ENCODE data around the gene KLHL29. TPM values are rescaled to one million over a fixed set of nuclear protein-coding genes. Genes with fewer than 3 reads are reported as not detected.
A peak's percentile ranks its signal among the peaks of the same experiment; 100 is the strongest.

KLHL29 gene
- total RNA-seq, 1 donor from 2014 or later, result 22.3 TPM

DNA sequence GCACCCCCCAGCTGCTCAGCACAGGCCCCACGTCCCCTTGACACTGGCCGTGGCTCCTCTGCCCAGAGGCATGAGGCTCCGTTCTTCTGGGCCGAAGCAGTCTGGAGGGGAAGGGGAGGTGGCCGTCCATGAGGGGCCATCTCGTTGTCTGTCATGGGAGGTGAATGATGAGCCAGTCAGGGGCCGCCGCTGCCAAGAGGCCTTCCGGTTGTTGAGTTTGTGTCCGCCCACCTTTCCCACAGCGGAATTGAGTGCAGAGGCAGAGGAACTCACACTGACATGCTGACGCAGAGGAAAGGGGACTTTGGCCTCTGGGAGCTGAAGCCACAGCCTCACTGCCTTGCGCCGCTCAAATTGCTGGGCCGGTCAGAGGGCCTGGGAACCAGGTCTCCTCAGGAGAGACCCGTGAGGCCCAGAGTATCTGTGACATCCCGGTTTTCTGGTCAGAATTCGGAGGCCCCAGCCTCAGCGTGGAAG lies 273.5 kb downstream of the KLHL29 start:
- DNase-seq (ENCODE audit: low spot score), result peak; percentile 48

DNA sequence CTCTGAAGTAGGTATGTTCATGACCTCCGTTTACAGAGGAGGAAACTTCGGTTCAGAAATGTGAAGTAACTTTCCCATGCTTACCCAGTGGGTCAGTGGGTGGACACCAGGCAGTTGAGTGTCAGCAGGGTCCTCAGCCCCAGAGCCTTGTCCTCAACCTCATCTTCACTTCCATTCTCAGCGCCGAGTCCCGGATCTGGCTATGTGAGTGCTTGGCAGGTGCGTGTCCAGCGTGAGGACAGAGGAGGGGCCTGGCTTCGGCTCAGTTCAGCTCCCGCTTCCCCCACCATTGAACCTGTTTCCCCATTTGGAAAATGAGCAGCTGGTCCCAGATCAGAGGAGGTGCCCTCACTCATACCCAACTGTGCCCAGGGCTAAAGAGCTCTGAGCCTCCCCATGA lies 274.3 kb downstream of the KLHL29 start:
- no peak for DNase-seq (ENCODE audit: low spot score)

DNA sequence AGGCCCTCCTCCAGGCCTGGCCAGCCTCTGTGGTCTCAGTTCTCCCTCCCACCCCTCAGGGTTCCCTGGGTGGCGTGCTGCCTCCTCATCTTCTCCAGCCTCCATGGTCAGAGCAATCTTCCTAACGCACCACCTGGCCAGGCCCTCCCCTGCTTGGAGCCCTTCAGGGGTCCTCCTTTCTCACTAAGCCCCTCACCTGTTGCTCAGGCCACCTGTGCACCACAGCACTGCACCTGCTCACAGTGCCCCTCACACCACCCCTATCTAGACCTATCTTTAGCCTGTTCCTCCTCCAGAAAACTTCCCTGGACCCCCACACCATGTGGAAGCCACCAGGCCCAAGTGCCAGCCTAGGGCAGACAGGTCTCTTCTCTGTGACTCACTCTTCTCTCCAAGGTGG lies 274.8 kb downstream of the KLHL29 start:
- no peak for DNase-seq (ENCODE audit: low spot score)

DNA sequence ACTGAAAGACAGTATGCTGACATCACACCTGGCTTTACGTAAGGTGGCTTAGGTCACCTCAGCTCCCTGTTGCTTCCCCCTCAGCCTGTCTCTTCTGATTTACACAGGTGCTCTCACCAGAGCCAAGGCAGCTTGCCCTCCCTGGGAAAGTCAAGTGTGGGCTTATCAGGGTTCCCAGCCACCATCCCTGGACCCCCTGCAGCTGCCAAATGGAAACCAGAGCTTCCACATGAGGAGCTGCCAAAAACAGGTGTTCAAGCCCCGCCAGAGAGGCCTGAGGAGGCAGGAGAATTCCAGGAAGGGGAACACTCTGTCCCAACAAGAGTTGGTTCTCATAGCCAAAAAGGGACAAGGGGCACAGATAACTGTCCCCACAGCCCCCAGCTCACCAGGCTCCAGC lies 275.3 kb downstream of the KLHL29 start:
- DNase-seq (ENCODE audit: low spot score), result no peak

DNA sequence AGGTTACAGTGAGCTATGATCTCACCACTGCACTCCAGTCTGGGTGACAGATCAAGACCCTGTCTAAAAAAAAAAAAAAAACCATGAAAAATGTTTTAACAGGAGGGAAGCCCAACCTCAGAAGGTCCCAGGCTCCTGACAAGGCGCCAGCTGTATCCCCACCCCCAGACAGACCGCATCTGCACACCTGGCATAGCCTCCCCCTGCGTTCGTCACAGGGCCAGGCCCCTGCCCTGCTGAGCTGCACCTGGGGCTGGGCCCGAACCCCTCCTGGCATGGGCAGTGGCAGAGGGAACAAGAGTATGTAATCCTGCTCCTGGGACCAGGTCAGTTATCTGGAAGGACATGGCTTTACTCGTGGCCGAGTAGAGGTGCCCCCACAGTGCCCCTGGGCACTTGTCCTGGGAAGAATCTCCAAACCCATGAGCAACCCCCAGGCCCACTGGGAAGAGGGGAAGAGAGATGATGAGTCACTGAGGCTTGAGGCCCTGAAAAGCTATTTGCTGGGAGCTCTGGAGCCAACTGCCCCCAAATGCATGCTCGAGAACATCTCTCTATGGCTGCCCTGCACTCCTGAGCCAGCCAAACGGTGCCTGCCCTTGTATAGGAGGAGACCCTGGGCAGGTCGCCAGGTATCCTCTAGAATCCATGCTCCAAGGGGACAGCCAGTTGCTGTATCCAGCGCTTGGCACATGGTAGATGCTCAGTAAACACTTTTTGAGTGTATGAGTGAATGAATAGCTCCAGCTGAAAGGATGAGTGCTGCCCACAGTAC lies 276.5 kb downstream of the KLHL29 start:
- no peak for DNase-seq (ENCODE audit: low spot score)

DNA sequence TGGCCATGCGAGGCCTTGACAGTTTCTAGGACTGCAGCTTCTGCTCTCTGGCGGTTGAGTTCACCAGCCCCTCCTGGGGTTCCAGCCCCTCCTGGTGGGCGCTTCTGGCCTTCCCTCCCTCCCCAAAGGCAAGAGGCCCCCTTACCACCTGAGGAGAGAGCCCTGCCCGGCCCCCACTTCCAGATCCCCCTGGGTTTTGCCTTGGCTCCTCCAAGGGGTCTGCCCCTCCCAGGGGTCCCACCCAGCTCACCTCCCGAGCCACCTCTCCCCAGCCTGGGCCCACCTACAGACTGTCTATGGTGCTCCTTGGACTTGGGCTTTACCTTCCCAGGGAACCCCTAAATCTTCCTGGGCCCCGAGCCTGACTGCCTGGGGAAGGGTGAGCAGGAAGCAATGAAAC lies 277.5 kb downstream of the KLHL29 start:
- DNase-seq (ENCODE audit: low spot score), result no peak

DNA sequence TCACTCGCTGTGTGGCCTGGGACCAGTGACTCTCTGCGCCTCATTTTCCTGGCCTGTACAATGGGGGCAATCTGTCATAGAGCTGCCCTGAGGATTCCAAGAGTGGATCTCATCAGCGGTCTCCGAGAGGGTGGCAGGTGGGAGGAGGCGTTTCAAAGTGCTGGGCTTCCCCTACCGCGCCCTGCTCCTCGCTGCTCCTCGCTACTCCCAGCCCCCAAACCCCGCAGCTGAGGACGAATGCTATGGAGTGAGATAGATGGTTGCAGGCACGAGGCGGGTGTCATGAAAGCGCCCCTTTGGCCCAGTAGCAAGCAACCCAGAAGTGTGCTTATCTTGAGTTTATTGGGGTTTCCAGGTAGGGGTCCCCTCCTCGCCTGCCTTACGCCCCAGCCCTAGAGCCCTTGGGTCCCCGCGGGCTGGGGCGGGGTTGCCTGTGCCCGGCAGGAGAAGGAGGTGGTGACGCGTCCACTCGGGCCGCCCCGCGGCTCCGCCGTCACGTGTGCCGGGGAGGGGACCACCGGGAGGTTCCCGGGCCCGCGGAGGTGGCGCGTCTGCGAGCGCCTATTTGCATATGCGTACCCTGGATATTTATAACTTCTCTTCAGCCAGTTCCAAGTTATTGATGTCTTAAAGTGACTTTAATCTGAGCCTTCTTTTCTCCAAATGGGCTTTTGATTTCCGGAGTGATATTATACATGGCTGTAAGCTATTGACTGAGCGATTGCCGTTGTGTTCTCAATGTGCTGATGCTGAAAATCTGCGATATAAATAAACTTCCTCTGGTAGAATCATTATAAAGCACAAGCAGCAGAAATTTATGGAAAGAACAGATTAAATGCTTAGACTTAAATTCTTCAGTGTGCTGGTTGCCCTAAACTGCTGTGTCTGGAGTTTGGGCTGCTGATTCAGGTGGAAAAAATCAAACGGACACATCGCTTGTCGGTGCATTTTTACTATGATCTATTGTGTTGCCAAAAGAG lies 278.3 kb downstream of the KLHL29 start:
- DNase-seq (ENCODE audit: low spot score), result no peak

DNA sequence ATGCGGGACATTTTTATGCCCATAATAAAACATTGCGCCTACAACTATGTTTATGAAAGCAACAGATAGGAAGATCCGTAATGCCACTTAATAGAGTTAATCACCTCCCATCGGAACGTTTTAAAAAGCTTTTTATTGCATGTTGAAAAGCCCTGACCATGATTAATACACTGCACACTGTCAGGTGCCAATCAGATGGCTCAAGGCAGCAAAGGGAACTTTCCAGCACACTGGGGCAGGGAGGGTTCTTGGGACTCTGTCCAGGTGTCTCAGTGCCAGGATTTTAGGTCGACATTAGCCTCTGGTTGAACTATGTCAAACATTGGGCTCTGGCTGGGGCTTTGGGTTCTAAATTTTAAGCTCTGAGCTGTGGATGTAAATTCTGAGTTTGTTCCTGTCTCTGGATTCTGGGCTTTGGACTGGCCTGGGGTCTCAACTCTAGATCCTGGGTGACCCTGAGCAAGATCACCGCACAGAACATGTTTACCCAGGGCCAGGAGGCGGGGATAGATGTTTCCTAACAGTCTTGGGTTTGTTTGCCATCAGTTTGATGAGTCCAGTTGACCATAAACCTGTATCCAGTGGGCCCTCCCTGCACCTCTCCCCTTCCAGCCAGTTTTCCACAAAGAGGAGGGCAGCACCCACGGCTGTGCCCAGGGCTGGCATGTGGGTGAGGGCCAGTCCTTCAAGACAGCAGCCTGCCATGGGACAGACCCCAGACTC lies 279.2 kb downstream of the KLHL29 start:
- DNase-seq (ENCODE audit: low spot score), result no peak

DNA sequence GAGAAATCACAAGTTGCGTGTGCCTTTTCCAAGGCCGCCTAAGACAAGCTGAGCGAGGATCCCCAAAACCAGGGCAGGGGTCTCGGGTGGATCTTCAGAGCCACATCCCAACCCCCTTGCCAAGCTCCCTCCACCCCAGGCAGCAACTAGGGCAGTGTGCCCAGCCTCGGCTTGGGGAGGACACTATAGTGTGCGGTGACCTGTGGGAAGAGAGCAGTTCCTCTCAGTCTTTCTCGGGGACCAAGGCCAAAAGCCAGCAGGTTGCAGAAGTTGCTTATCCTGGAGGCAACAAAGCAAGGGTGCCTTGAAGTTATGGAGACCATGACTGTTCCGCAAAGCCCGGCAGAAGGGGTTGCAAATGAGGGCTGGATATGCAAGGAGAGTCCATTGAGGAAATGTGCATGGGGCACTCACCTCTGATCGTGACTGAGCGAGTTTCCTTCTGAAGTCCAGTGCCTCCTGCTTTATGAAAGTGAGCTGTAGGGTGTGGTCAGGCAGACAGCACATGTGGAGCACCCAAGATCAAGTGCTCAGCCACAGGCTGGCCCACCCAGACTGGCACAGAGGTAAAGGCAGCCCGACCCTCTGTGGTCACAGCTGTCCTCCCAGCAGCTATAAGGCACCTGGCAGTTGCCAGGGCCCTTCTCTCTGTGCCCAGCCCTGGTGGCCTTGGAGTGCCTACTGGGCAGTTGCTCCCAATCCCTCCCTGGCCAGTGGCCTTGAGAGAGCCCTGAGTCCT lies 281.4 kb downstream of the KLHL29 start:
- DNase-seq (ENCODE audit: low spot score), result no peak

DNA sequence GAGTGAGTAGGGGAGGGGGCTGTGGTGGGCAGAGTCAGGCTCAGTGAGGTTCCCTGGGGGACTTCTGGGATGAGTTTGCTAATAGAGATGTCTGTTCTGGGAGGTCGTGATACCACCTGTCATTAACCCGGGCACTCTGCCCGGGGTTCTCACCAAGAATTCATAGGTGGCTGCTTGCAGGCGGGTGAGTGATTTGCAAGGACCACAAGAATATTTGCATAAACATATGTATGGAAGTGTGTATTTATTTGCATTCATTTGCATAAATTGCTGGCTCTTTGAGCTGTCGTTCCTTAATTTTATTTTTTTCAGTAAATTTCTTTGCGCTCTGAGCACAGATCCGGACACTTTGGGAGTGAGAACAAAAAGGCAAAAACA lies 282.0 kb downstream of the KLHL29 start:
- no peak for DNase-seq (ENCODE audit: low spot score)

DNA sequence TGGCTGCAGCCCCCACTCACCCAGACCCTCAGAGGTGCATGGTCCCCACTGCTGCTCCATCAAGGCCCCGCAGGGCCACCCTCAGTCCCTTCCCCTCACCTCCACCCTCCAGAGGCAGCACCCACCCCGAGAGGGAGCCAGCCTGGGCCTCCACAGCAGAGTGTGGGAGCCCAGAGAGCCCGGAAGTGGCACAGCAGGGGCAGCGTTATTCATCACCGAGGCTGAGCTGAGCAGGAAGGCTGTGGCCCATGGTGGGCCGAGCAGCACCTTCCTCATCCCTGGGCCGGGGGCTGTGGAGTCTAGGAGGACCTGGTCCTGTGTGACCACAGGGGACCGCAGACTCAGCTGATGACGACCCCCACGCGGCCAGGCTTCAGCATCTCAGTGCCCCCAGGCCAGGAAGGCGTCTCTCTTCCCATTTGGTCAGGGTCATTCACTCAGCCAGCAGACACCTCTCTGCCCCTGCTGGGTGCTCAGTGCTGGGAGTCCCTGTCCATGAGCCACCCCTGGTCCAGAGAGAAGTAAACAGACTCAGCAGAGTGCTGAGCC lies 283.9 kb downstream of the KLHL29 start:
- no peak for DNase-seq (ENCODE audit: low spot score)

DNA sequence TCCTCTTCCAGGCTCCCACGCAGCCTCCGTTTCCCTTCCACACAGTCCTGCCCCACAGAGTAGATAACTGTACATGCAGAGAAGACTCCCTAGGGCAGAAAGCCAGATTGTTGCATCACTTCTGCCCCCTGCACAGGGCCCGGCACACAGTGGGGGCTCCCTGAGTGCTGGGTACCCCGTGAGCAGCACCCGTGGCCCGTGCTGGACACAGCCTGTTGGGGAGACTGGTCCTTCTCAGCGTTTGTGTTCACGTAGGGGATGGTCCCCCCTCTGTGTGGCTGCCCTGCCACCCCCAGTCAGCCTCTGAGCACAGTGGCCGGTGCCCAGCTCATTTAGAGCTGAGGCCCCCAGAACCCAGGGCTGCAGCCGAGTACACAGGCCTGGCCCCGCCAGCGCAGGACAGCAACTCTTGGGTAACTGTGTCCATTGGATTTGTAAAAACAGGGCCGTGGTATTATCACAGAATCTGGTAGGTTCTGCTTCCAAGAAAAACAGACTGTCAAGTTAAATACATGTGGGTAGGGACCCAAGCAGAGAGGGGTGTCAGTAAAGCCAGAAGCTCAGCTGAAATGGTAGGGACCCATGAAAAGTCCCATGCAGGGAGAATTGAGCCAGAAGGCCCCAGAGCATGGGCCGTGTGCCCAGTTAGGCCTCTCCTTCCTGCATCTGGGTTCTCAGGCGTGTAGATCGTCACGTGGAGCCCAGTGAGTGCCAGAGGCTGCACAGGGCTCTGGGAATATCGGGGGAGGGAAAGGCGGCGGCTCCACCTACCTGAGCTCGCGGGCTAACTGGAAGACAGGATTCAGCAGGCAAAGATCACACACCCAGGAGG lies 284.6 kb downstream of the KLHL29 start:
- peak; percentile 83 for DNase-seq (ENCODE audit: low spot score)

DNA sequence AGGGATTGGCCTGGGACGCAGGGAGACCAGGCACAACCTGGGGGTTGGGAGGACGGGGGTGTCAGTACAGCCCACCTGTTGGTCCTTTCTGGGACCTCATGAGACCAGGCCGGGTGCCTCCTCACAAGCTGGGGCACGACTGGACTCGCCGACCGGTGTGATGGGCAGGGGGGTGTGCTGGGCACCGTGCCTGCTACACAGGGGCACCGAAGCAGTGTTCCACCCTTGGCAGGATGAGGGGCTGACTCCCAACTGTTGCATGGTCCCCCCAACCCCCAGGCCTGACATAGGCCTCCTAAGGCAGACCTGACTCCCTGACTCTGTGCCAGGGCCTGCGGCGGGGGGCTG lies 285.2 kb downstream of the KLHL29 start:
- no peak for DNase-seq (ENCODE audit: low spot score)

DNA sequence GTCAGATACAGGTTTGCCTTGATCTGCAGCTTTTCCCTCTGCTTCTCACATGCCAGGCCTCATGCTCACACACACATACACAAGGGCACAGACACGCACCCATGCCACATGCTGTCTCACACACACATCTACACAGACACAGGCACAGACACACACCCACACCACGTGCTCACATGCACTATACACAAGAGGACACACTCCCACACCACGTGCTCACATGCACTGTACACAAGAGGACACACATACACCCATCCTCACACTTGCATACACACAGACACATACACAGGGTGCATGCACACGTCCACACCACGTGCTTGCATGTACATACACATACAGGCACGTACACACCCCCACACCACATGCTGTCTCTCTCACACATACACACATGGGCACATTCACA lies 288.1 kb downstream of the KLHL29 start:
- DNase-seq (ENCODE audit: low spot score), result no peak

DNA sequence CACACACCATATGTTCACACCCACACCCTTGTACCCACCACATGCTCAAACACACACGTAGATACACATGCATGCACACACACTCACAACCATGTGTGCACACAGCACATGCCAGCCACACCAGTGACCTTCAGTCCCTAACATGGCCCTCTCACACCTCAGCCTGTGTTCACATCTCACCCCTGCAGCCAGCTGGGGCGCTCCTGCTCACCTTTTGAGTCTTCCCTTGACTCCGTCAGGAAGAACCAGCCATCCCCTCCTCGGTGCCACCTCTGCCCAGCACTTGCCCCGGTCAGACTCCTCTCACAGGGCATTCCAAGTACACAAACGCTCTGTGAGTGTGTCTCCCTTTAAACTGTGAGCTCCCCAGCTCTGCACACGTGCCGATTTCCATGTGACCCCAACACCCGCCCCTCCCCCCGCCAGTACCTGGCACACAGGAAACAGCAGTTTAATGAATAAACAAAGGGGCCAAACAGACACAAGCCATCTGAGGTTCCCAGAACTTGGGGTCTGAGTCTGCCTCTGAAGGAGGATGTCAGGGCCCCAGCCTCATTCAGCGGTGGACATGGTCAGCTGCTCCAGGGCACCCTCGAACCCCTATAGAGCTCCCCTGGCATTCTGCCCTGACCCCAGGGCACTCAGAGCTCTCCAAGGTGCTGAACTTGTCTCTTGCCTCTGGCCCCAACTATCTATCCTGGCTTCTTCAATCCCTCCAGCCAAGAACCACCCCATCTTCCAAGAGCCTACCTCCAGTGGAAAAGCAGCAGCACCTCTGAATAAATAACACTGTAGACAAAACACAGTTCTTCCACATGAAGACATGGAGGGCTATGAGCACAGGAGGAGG lies 289.1 kb downstream of the KLHL29 start:
- DNase-seq (ENCODE audit: low spot score), result no peak

DNA sequence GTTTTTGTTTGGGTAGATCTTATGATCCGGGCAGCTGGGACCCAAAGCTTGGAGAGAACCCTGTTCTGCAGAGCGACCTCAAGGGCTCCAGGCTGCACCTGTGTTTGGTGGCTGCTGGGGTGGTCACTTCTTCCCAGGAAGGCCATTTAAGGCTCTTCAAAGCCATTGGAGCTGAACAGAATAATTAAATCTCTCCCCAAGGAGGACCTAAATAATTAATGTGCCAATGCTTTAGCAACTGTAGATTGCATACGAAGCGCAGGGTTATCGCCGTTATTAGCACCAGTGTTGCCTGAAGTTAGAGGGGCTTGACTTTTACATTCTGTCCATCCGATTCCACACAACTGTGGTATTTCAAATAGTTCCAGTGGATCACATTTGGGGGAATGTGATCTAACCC lies 290.5 kb downstream of the KLHL29 start:
- no peak for DNase-seq (ENCODE audit: low spot score)

DNA sequence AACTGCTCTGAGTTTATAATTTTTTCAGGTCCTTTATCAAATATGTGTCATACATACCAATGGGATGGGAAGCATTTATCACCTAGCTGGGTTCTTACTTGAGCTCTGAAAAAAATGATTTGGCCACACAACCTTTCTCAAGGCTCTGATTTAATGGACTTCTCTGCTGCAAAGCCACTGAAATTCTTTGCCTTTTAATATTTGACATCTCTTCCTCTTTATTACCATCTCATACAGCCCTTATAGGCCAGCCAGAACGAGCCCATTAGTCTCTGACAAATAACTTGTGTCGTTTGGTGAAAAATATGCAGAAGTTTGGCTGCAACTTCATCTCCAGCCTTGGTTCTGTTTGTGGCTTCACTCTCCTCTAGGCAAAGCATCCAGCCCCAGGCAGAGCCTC lies 292.9 kb downstream of the KLHL29 start:
- DNase-seq (ENCODE audit: low spot score), result no peak

DNA sequence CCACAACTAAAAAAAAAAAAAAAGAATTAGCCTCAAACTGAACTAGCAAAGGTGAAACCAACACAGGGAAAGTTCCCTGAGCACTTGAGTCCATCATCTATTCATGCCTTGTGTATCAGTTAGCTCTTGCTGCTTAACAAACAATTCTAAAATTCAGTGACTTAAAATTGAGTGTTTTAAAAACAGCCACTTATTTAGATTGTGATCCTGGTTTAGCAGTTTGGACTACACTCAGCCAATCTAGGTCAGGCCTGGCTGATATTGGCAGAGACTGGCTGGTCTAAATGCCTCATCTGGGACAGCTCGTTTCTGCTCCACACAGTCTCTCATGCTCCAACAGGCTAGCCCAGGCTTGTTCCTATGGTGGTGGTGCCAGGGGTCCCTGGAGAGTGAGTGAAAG lies 294.1 kb downstream of the KLHL29 start:
- DNase-seq (ENCODE audit: low spot score), result no peak

DNA sequence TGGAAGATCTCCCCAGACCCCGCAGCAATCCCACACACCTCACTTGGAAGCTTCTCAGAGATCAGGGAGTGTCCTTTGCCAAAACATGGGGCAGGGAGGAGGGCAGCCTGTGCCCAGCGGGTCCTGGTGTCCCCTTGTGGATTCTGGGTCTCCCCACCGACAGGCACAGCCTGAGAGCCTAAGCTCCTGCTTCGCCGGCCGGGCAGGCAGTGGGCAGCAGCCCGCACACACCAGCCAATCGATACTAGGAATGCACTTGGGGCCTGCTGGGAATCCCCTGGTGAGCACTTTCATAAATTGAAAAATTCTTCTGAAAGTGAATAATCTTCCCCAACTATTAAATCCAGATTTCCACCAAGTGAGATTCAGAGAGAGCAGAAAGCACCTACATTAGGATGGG lies 296.0 kb downstream of the KLHL29 start:
- no peak for DNase-seq (ENCODE audit: low spot score)

Data from mucosa of gallbladder (tissue), 1 donor.